NCI-H2107 treated with DMSO at 0.1 percent for 48 hours (cell line): ENCODE results near the gene IL1RAP.
"Not testable (repeated sequence)": the region's sequence is repeated elsewhere in the genome, so short reads cannot be mapped to it uniquely, and the experiment has no call there.

ENCODE experiments used
- DNase-seq: peaks from one replicate; lab custom pipeline; 2025; ENCODE audit not compliant: unreplicated experiment; lab: John Stamatoyannopoulos, UW

IL1RAP gene

GRCh38 chr3:190645932-190646460 lies 132.1 kb downstream of the IL1RAP start:
- DNase-seq, result no peak

- no peak for DNase-seq
Observed at GRCh38 chr3:190646996-190647395, 133.1 kb downstream of the IL1RAP start.

- no peak for DNase-seq
Observed at GRCh38 chr3:190655933-190656332, 142.0 kb downstream of the IL1RAP start.

- DNase-seq, result no peak
Observed at GRCh38 chr3:190658106-190658505, 144.2 kb downstream of the IL1RAP start.

GRCh38 chr3:190666821-190667220 lies 152.9 kb downstream of the IL1RAP start:
- no peak for DNase-seq

- DNase-seq, result no peak
Observed at GRCh38 chr3:190671658-190672057, 157.8 kb downstream of the IL1RAP start.

- no peak for DNase-seq
Observed at GRCh38 chr3:190673148-190673547, 159.3 kb downstream of the IL1RAP start.

- DNase-seq, result no peak
Observed at GRCh38 chr3:190676481-190676880, 162.6 kb downstream of the IL1RAP start.

GRCh38 chr3:190677001-190677400 lies 163.1 kb downstream of the IL1RAP start:
- no peak for DNase-seq

- DNase-seq, result not testable (repeated sequence)
Observed at GRCh38 chr3:190677868-190678267, 164.0 kb downstream of the IL1RAP start.

- DNase-seq, result no peak
Observed at GRCh38 chr3:190680691-190681090, 166.8 kb downstream of the IL1RAP start.

GRCh38 chr3:190684776-190685175 lies 170.9 kb downstream of the IL1RAP start:
- no peak for DNase-seq

- DNase-seq, result no peak
Observed at GRCh38 chr3:190686011-190686410, 172.1 kb downstream of the IL1RAP start.

- no peak for DNase-seq
Observed at GRCh38 chr3:190690246-190690645, 176.4 kb downstream of the IL1RAP start.

GRCh38 chr3:190692256-190692655 lies 178.4 kb downstream of the IL1RAP start:
- DNase-seq, result no peak

- DNase-seq, result no peak
Observed at GRCh38 chr3:190694335-190695001, 180.6 kb downstream of the IL1RAP start.

GRCh38 chr3:190695225-190695624 lies 181.3 kb downstream of the IL1RAP start:
- no peak for DNase-seq

- no peak for DNase-seq
Observed at GRCh38 chr3:190695994-190696393, 182.1 kb downstream of the IL1RAP start.

GRCh38 chr3:190696777-190697501 lies 183.1 kb downstream of the IL1RAP start:
- no peak for DNase-seq

GRCh38 chr3:190697502-190697830 lies 183.6 kb downstream of the IL1RAP start:
- no peak for DNase-seq

- no peak for DNase-seq
Observed at GRCh38 chr3:190697901-190698300, 184.0 kb downstream of the IL1RAP start.

GRCh38 chr3:190699776-190700175 lies 185.9 kb downstream of the IL1RAP start:
- no peak for DNase-seq
